Umbilical cord (tissue), 2 donors: ENCODE results near the gene ASB4. TPM values are rescaled to one million over a fixed set of nuclear protein-coding genes. Genes with fewer than 3 reads are reported as not detected.
A peak's percentile ranks its signal among the peaks of the same experiment; 100 is the strongest.
"Not testable (repeated sequence)": the region's sequence is repeated elsewhere in the genome, so short reads cannot be mapped to it uniquely, and the experiment has no call there.

Experiments used
- DNase-seq: peaks from one replicate; pipeline ENCODE4 v3.0.0-alpha.2; 2015; ENCODE audit warnings: low spot score
- total RNA-seq: library from RNA; depleted of rRNA; stranded (reverse); fragments of >200 nt; gene quantifications from one replicate; pipeline ENCODE4 v1.2.3, GENCODE V29; 2014; ENCODE audit warnings: low replicate concordance; ENCODE audit not compliant: insufficient read depth

Gene ASB4
- 2.2 TPM for total RNA-seq

GRCh38 chr7:95485391-95486123, at the start of gene ASB4:
TSS of gene ASB4 (plus strand) at chr7:95485943. CDS start at chr7:95485972, 29 bp downstream.
- DNase-seq, result peak; percentile 50

- DNase-seq, result no peak
These were observed 49.3 kb upstream of the ASB4 start for GRCh38 chr7:95436407-95436806.

GRCh38 chr7:95440394-95441038, 45.2 kb upstream of the ASB4 start:
- DNase-seq, result no peak

GRCh38 chr7:95441042-95441823, 44.5 kb upstream of the ASB4 start:
- DNase-seq, result no peak

GRCh38 chr7:95444796-95445195, 40.9 kb upstream of the ASB4 start:
- no peak for DNase-seq

- DNase-seq, result no peak
These were observed 39.1 kb upstream of the ASB4 start for GRCh38 chr7:95446618-95447017.

- no peak for DNase-seq
These were observed 31.2 kb upstream of the ASB4 start for GRCh38 chr7:95454438-95455045.

- DNase-seq, result no peak
These were observed 27.8 kb upstream of the ASB4 start for GRCh38 chr7:95457947-95458346.

- DNase-seq, result not testable (repeated sequence)
These were observed 25.1 kb upstream of the ASB4 start for GRCh38 chr7:95460653-95461052.

- no peak for DNase-seq
These were observed 17.7 kb upstream of the ASB4 start for GRCh38 chr7:95467912-95468607.

- no peak for DNase-seq
These were observed 16.6 kb upstream of the ASB4 start for GRCh38 chr7:95469187-95469586.

GRCh38 chr7:95469848-95470247, 15.9 kb upstream of the ASB4 start:
- DNase-seq, result no peak

- no peak for DNase-seq
These were observed 15.3 kb upstream of the ASB4 start for GRCh38 chr7:95470452-95470851.

- DNase-seq, result no peak
These were observed 14.7 kb upstream of the ASB4 start for GRCh38 chr7:95471071-95471470.

GRCh38 chr7:95472581-95473161, 13.1 kb upstream of the ASB4 start:
- DNase-seq, result peak; percentile 69

GRCh38 chr7:95473276-95473985, 12.3 kb upstream of the ASB4 start:
- no peak for DNase-seq

GRCh38 chr7:95476072-95476847, 9.5 kb upstream of the ASB4 start:
- no peak for DNase-seq

GRCh38 chr7:95476904-95477594, 8.7 kb upstream of the ASB4 start:
- DNase-seq, result peak; percentile 84
